ENCODE results near the gene SSTR3. TPM values are rescaled to one million over a fixed set of nuclear protein-coding genes. Genes with fewer than 3 reads are reported as not detected.

Gene SSTR3
- total RNA-seq: 0.12 and 0.33 TPM in 2 replicates

DNA sequence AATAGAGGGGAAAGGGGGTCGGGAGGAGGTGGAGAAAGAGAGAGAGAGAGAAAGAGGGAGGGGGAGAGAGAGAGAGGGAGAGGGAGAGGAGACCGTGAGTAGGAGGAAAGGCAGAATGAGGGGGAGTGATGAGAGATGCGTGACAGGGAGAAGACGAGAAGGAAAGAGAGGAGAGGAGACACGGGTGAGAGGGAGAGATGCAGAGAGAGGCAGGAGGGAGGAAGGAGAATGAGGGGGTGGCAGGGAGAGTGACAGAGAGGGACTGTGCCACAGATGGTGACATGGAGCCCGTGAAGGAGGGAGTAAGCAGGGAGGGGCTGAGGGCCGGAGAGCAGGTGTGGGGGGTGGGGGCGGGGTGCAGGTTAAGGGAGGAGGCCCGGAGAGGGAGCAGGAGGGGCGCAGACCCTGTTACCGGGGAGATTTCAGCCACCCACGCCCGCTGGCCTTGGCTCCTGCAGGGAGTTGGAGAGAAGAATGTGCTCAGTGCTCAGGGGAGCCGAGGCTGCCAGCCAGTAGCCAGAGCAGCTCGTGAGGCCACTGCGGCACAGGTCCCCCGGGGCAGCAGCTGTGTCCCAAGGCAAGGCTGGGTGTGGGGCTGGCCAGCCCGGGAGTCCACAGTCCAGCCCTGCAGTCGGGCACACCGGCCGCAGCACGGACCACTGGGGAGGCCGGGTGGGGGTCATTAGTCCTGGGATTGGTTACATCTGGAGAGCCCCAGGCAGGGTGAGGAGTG, at the start of gene SSTR3:
Gene SSTR3, minus strand, starts transcription at position 304 of the 733 bp plus-strand sequence. CDS start 4,674 bp downstream, outside the sequence.

DNA sequence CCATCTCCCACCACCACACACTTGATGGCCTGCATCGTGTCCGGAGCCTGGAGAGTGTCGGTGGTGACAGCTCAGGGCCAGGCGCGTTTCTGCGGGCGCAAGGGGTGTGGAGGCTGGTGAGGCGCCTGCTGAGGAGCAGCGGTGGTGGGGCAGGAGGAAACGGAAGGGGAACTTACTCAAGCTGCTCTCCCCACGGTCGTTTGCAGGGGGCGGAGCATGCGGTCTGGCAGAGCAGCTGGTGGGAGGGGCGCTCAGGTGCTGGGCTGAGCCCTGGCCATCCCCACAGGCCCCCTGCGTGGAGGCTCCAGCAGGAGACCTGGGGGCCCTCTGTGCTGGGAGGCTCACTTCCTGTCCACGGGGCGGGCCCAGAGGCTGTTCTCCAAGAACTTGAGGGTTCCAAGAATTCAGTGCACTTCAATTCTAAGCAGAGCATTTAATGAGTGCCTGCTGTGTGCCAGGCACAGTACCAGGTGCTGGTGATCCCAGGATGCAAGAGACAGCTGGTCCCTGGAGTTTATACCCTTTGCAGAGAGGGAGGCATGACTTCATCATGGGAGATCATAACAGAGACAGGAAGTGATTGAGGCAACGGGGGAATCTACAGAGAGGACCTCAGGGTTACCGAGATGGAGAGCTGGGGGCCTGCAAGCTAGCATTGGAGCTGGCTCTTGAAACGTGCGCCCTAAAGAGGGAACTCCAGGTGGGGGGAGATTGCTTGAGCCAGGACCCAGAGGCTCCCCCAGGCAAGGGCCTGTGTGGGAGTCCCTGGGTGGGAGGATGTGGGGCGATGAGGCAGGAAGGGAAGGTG, 32.0 kb upstream of the SSTR3 start, which contains the start of gene RAC2:
Gene RAC2, minus strand, starts transcription at position 156 of the 808 bp plus-strand sequence. Its CDS starts 121 bp downstream, at position 35.

GRCh38 chr22:37187891-37188761, 24.2 kb downstream of the SSTR3 start, which contains the start of gene C1QTNF6:
Gene C1QTNF6, minus strand, starts transcription at chr22:37188247. Its CDS starts 34 bp downstream, at chr22:37188213.

Other genes starting within 250 kb of the SSTR3 start
- 31.9 and 38.6 TPM in 2 replicates for gene TST, start 193.0 kb downstream of the SSTR3 start, total RNA-seq
- 47.5 and 62.5 TPM in 2 replicates for gene MPST, start 192.7 kb downstream of the SSTR3 start, total RNA-seq
- gene KCTD17, start 160.7 kb downstream of the SSTR3 start, total RNA-seq: 30.5 and 40.8 TPM in 2 replicates
- gene TMPRSS6, start 102.8 kb downstream of the SSTR3 start, total RNA-seq: not detected in 2 replicates
- gene IL2RB, start 62.6 kb downstream of the SSTR3 start, total RNA-seq: 0.11 and 0.25 TPM in 2 replicates
- 2.7 and 4.0 TPM in 2 replicates for gene C1QTNF6, start 24.2 kb downstream of the SSTR3 start, total RNA-seq
- gene RAC2, start 31.8 kb upstream of the SSTR3 start, total RNA-seq: 4.0 and 7.7 TPM in 2 replicates
- gene CYTH4, start 70.0 kb upstream of the SSTR3 start, total RNA-seq: 0.12 and 0.33 TPM in 2 replicates
- gene ELFN2, start 215.0 kb upstream of the SSTR3 start, total RNA-seq: 0.25 and 1.00 TPM in 2 replicates